ENCODE data around the gene GALP. TPM values are rescaled to one million over a fixed set of nuclear protein-coding genes. Genes with fewer than 3 reads are reported as not detected.
"Not testable (repeated sequence)": the region's sequence is repeated elsewhere in the genome, so short reads cannot be mapped to it uniquely, and the experiment has no call there.

Gene GALP
- total RNA-seq, 4 donors from 2014 or later, result not detected

DNA sequence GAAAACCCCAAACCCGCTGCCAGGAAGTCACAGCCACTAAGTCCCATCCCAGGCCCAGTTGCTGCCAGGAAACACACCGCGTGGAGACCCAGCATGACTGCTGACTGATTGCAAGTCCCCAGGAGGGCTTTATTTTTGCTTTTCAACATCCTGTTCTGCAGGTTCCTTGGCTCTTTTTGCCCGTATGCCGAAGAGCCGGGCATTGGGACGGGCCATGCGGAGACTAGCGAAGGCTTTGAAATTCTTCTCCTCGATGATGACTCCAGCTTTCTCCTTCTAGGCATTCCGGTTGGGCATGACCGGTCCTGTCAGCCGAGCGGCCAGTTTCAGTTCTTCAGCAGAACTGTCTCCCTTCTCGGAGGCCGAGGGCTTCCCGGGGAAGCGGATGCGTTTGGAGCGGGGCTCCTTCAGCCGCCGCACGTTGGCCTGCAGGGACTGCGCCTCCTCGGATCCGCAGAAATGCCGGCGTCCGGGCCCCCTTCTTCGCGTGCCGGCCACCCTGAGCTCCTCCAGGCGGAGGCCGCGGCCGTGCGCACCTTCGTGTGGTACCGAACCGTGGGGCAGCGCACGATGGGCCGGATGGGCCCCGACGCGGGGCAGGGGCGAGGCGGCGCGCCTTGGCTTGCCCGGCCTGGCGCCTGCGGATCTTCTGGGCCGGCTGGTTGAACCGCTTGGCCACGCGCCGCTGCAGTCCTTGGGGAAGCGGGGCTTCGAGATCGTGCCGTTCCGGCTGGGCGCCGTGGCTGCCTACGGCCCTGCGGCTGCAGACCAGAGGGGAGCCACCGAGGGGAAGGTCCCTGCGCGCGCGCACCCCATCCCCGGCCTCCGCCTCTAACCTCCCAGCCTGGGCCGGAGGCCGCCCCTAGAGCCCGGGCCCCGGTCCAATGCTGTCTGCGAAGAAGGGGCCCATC lies 41.5 kb downstream of the GALP start:
- no peak overlapping the region for H3K27ac ChIP-seq
- peak overlapping the region; percentile 7 to 48 (median 16) for H3K4me3 ChIP-seq
- 12 to 19% methylated on average over 30 to 74 of the region's 79 CpGs for WGBS, 2 donors
- DNase-seq (ENCODE audit: low spot score in 2 of 2), result no peak
- H3K9me3 ChIP-seq, result peaks cover 0 to 6% (median 0%) of the 10 kb centered on the region in 4 donors
- TF ChIP-seq EP300 (IDR thresholded peaks at IDR 0.05) (no peak), CTCF (IDR thresholded peaks at IDR 0.05) (no peak), POLR2A (IDR thresholded peaks at IDR 0.05) (no peak)
- peaks cover 0 to 24% (median 0%) of the 10 kb centered on the region in 3 donors for H3K36me3 ChIP-seq
- H3K27me3 ChIP-seq, result peaks cover 0 to 3% of the 10 kb centered on the region in 2 donors
- H3K4me1 ChIP-seq, result peaks cover 0 to 12% (median 3%) of the 10 kb centered on the region in 4 donors

DNA sequence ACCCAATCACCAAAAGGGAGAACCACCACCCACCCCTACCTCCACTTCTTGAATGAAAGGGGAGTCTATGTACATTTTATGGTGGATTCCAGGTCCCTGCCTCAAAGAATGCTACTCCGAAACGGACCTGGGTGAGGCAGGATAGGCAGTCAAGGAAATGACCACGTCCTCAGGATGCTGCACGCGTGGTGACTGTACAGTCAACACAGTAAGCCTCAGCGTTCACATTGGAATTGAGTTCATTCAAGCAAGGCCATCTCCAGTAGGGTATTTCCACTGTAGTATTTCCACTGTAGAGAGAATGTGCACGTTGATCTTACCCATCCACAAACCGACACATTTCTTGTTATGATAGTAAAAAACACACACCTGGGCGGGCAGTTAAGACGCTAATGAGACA lies 43.2 kb downstream of the GALP start:
- H3K27me3 ChIP-seq, result peaks cover 0 to 3% of the 10 kb centered on the region in 2 donors
- DNase-seq (ENCODE audit: low spot score in 2 of 2), result no peak
- H3K27ac ChIP-seq, result no peak overlapping the region
- H3K4me3 ChIP-seq, result no peak overlapping the region
- TF ChIP-seq POLR2A (IDR thresholded peaks at IDR 0.05) (no peak), CTCF (IDR thresholded peaks at IDR 0.05) (no peak), EP300 (IDR thresholded peaks at IDR 0.05) (no peak)
- H3K4me1 ChIP-seq, result peaks cover 0 to 12% (median 3%) of the 10 kb centered on the region in 4 donors
- 87 to 92% methylated on average over 10 of the region's 10 CpGs for WGBS, 2 donors
- H3K36me3 ChIP-seq, result peaks cover 0 to 41% (median 0%) of the 10 kb centered on the region in 3 donors
- peaks cover 0 to 6% (median 0%) of the 10 kb centered on the region in 4 donors for H3K9me3 ChIP-seq

DNA sequence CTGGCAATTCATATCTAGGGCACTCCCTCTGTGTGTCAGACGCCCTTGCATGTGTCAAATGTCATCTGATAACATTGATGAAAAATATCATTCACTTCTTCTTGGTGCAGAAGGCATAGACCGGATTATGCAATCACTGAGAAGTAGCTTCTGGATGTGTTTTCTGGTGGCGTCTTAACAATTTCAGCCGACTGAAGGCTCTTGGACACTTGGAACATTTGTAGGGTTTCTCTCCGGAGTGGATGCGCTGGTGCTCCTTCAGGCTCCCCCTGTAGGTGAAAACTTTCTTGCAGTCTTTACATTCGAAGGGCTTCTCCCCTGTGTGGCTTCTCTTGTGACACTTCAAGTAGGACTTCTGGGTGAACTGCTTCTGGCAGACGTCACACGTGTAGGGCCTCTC lies 45.6 kb downstream of the GALP start:
- DNase-seq (ENCODE audit: low spot score in 2 of 2); H3K9me3 ChIP-seq; H3K27ac ChIP-seq; H3K27me3 ChIP-seq; H3K4me3 ChIP-seq: not testable (repeated sequence)
- H3K4me1 ChIP-seq, result peaks cover 0 to 12% (median 3%) of the 10 kb centered on the region in 4 donors
- H3K36me3 ChIP-seq, result peaks cover 0 to 41% (median 0%) of the 10 kb centered on the region in 3 donors
- WGBS, 2 donors, result 52 to 66% methylated on average over 9 of the region's 9 CpGs

- Histone ChIP-seq H3K27ac (no peak overlapping the region), H3K9me3 (peaks cover 0 to 6% (median 0%) of the 10 kb centered on the region in 4 donors), H3K36me3 (peaks cover 0 to 41% (median 0%) of the 10 kb centered on the region in 3 donors), H3K27me3 (peaks cover 0 to 3% of the 10 kb centered on the region in 2 donors), H3K4me1 (peaks cover 0 to 11% (median 3%) of the 10 kb centered on the region in 4 donors), H3K4me3 (no peak overlapping the region)
- 91 to 93% methylated on average over 14 of the region's 14 CpGs for WGBS, 2 donors
- TF ChIP-seq POLR2A (IDR thresholded peaks at IDR 0.05) (no peak), EP300 (IDR thresholded peaks at IDR 0.05) (no peak), CTCF (IDR thresholded peaks at IDR 0.05) (no peak)
- DNase-seq (ENCODE audit: low spot score in 2 of 2), result no peak
Observed at GRCh38 chr19:56221851-56222250, 46.0 kb downstream of the GALP start.

DNA sequence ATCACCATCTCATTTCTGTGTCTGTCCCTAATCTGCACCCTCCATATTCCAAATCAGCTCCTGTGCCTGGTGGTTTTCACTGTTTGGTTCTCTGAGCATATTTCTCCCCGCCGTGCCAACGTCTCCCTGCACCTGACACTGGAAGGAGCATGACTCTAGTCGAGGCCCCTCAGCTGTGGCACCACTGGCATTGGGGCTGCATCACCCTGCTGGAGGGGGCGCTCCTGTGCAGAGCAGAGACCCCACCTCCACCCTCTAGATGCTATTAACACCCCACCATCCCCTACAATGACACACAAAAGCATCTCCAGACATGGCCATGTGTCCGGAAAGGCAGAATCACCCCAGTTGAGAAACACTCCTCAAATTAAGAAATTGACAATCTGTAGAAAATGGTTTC lies 47.1 kb downstream of the GALP start:
- H3K4me1 ChIP-seq, result peaks cover 0 to under 1% (median 0%) of the 10 kb centered on the region in 4 donors
- peaks cover 0 to 41% (median 0%) of the 10 kb centered on the region in 3 donors for H3K36me3 ChIP-seq
- TF ChIP-seq EP300 (IDR thresholded peaks at IDR 0.05) (no peak), POLR2A (IDR thresholded peaks at IDR 0.05) (no peak), CTCF (IDR thresholded peaks at IDR 0.05) (no peak)
- H3K9me3 ChIP-seq, result no peaks in the 10 kb centered on the region
- DNase-seq (ENCODE audit: low spot score in 2 of 2), result no peak
- no peak overlapping the region for H3K4me3 ChIP-seq
- no peaks in the 10 kb centered on the region for H3K27me3 ChIP-seq
- H3K27ac ChIP-seq, result no peak overlapping the region
- 76 to 79% methylated on average over 6 of the region's 6 CpGs for WGBS, 2 donors
